MCF 10A (cell line): ENCODE measurements around the gene GLDC. TPM values are rescaled to one million over a fixed set of nuclear protein-coding genes. Genes with fewer than 3 reads are reported as not detected.
"Not testable (repeated sequence)": the region's sequence is repeated elsewhere in the genome, so short reads cannot be mapped to it uniquely, and the experiment has no call there.

Source experiments
- BruUV-seq: library from RNA; stranded (reverse); fragments of 400-500 nt; replicated peaks from 2 replicates; lab custom pipeline; 2021; lab: Mats Ljungman, UMichigan
- CTCF ChIA-PET: fragments of 300-600 bp; sonication (Branson Sonifier 250); formaldehyde crosslinking; extraction: SDS; loops from one replicate; lab custom pipeline; 2021; ENCODE audit warnings: antibody characterized with exemption, inconsistent platforms; lab: Yijun Ruan, JAX
- POLR2A ChIA-PET: fragments of 300-600, 350-650 bp; sonication (Branson Sonifier 250); formaldehyde crosslinking; extraction: SDS; loops from one replicate; lab custom pipeline; 2020; ENCODE audit warnings: antibody characterized with exemption, inconsistent platforms; lab: Yijun Ruan, JAX
- DNase-seq: peaks from one replicate; pipeline ENCODE4 v3.0.0-alpha.2; 2018; ENCODE audit not compliant: unreplicated experiment
- H3K27ac Mint-ChIP-seq: one replicate; pipeline ENCODE4 v1.8.0; 2022; ENCODE audit warnings: mild to moderate bottlenecking, low read depth, mixed read lengths; ENCODE audit not compliant: unreplicated experiment
- H3K27me3 Mint-ChIP-seq: one replicate; pipeline ENCODE4 v1.8.0; 2022; ENCODE audit warnings: mixed read lengths; ENCODE audit not compliant: insufficient read depth, unreplicated experiment
- H3K36me3 Mint-ChIP-seq: one replicate; pipeline ENCODE4 v1.8.0; 2022; ENCODE audit warnings: mild to moderate bottlenecking, moderate library complexity, mixed read lengths; ENCODE audit not compliant: insufficient read depth, unreplicated experiment
- H3K4me1 Mint-ChIP-seq: one replicate; pipeline ENCODE4 v1.8.0; 2022; ENCODE audit warnings: mixed read lengths; ENCODE audit not compliant: insufficient read depth, unreplicated experiment
- H3K4me3 Mint-ChIP-seq: one replicate; pipeline ENCODE4 v1.8.0; 2022; ENCODE audit warnings: mild to moderate bottlenecking, moderate library complexity, mixed read lengths; ENCODE audit not compliant: unreplicated experiment
- H3K9me3 Mint-ChIP-seq: one replicate; pipeline ENCODE4 v1.8.0; 2022; ENCODE audit warnings: mixed read lengths; ENCODE audit not compliant: unreplicated experiment
- intact Hi-C: fragments of 100-400 bp; cut with micrococcal nuclease; formaldehyde crosslinking; loops from 2 replicates; pipeline ENCODE4 v1.14.1; 2022
- total RNA-seq: library from RNA; stranded (reverse); gene quantifications from 2 replicates; pipeline ENCODE4 v1.2.3, GENCODE V29; 2022
- TF ChIP-seq, protein P1 (sequence below): fragments of 200-600 bp; IDR thresholded peaks from one replicate; pipeline ENCODE4 v1.8.0; 2022; ENCODE audit warnings: antibody characterized with exemption, mild to moderate bottlenecking; ENCODE audit not compliant: unreplicated experiment

The GLDC gene
- total RNA-seq, 1 experiment from 2014 or later, result 2.9 TPM

DNA sequence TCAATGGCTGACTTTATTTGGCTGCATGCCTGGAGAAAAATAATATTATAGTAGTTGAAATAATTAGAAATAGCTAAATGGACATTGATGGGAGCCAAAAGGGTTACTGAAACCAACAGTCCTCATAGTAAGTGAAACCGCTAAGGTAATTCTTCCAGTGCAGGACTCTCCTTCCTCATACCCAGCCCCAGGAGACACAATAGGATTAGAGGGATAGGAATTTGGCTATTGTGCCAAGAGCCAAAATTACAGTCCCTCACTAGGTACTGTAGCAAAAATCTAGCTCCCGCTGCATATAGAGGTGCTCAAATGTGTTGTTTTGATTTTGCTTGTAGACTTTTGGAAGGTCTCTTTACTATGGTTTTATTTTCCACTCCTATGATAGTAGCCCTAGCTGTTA lies 20.2 kb downstream of the GLDC start:
- H3K27me3 Mint-ChIP-seq, result no peaks in the 10 kb centered on the region
- intact Hi-C loops, result no loop called here
- H3K27ac Mint-ChIP-seq, result no peak overlapping the region
- H3K36me3 Mint-ChIP-seq, result no peaks in the 10 kb centered on the region
- no peak overlapping the region for H3K4me3 Mint-ChIP-seq
- peaks cover 19% of the 10 kb centered on the region for H3K4me1 Mint-ChIP-seq
- CTCF ChIA-PET, result interaction anchor here (0.6 to 3.6 kb wide), 3 partner anchors 40 to 45 kb away, joined by 3 to 14 read pairs (median 12); no protein-coding TSS in a partner anchor
- no TSS peak for BruUV-seq
- POLR2A ChIA-PET, result interaction anchor here (1.4 to 4.7 kb wide), 2 partner anchors 17 to 21 kb away, joined by 5 to 27 read pairs; no protein-coding TSS in a partner anchor
- no peaks in the 10 kb centered on the region for H3K9me3 Mint-ChIP-seq
- TF ChIP-seq, protein P1, sequence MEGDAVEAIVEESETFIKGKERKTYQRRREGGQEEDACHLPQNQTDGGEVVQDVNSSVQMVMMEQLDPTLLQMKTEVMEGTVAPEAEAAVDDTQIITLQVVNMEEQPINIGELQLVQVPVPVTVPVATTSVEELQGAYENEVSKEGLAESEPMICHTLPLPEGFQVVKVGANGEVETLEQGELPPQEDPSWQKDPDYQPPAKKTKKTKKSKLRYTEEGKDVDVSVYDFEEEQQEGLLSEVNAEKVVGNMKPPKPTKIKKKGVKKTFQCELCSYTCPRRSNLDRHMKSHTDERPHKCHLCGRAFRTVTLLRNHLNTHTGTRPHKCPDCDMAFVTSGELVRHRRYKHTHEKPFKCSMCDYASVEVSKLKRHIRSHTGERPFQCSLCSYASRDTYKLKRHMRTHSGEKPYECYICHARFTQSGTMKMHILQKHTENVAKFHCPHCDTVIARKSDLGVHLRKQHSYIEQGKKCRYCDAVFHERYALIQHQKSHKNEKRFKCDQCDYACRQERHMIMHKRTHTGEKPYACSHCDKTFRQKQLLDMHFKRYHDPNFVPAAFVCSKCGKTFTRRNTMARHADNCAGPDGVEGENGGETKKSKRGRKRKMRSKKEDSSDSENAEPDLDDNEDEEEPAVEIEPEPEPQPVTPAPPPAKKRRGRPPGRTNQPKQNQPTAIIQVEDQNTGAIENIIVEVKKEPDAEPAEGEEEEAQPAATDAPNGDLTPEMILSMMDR, result no peak
- DNase-seq, result no peak

DNA sequence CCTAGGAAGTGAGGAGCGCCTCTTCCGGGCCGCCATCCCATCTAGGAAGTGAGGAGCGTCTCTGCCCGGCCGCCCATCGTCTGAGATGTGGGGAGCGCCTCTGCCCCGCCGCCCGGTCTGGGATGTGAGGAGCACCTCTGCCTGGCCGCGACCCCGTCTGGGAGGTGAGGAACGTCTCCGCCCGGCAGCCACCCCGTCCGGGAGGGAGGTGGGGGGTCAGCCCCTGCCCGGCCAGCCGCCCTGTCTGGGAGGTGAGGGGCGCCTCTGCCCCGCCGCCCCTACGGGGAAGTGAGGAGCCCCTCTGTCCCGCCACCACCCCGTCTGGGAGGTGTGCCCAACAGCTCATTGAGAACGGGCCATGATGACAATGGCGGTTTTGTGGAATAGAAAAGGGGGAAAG lies 22.7 kb downstream of the GLDC start:
- H3K36me3 Mint-ChIP-seq, H3K9me3 Mint-ChIP-seq, H3K27ac Mint-ChIP-seq, H3K4me3 Mint-ChIP-seq, intact Hi-C loops, H3K27me3 Mint-ChIP-seq, DNase-seq, POLR2A ChIA-PET, BruUV-seq, H3K4me1 Mint-ChIP-seq: not testable (repeated sequence)
- CTCF ChIA-PET, result interaction anchor here (0.5 kb wide), 1 partner anchor 15 kb away, joined by 3 read pairs; no protein-coding TSS in a partner anchor

DNA sequence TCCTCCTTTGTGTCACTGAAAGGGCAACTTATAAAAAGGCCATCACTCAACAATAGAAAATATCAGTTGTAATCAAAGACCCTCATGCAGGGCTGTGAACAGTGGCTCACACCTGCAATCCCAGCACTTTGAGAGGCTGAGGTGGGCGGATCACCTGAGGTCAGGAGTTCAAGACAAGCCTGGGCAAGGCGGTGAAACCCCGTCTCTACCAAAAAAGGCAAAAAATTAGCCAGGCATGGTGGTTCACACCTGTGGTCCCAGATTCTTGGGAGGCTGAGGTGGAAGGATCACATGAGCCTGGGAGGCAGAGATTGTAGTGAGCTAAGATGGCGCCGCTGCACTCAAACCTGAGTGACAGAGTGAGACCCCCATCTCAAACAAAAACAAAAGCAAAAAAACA lies 24.7 kb downstream of the GLDC start:
- no TSS peak for BruUV-seq
- no peaks in the 10 kb centered on the region for H3K27me3 Mint-ChIP-seq
- H3K4me3 Mint-ChIP-seq, result no peak overlapping the region
- intact Hi-C loops, result no loop called here
- H3K27ac Mint-ChIP-seq, result no peak overlapping the region
- ChIA-PET POLR2A (interaction anchor here (0.8 kb wide), 1 partner anchor 138 kb away, joined by 4 read pairs; no protein-coding TSS in a partner anchor), CTCF (interaction anchor here (0.6 kb wide), 1 partner anchor 41 kb away, joined by 5 read pairs; no protein-coding TSS in a partner anchor)
- H3K9me3 Mint-ChIP-seq, result no peaks in the 10 kb centered on the region
- no peaks in the 10 kb centered on the region for H3K36me3 Mint-ChIP-seq
- no peak for DNase-seq
- H3K4me1 Mint-ChIP-seq, result no peaks in the 10 kb centered on the region
- TF ChIP-seq, protein P1, result no peak

DNA sequence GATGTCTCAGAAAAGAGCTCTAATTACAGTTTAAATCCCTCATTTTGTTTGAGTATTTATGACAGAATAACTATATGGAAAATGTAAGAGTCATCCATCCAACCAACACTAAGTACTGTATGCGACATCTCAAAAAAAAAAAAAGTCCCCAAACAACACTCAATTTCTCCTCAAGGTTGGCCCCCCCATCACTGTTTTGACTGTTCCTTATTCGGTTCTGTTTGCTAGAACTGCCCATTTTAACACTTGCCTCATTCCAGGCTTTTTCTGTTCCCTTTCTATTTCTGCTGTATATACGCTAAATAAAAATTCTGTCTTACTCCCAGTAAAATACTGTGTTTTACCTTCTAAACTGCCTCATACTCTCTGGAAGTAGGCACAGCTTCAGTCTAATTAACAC lies 25.2 kb downstream of the GLDC start:
- Mint-ChIP-seq H3K36me3 (no peaks in the 10 kb centered on the region), H3K9me3 (no peaks in the 10 kb centered on the region), H3K27me3 (no peaks in the 10 kb centered on the region), H3K4me1 (no peaks in the 10 kb centered on the region), H3K4me3 (no peak overlapping the region), H3K27ac (no peak overlapping the region)
- TF ChIP-seq, protein P1, result no peak
- no TSS peak for BruUV-seq
- intact Hi-C loops, result no loop called here
- POLR2A ChIA-PET, result interaction anchor here (0.8 kb wide), 1 partner anchor 138 kb away, joined by 4 read pairs; no protein-coding TSS in a partner anchor
- CTCF ChIA-PET, result no interaction called here
- no peak for DNase-seq
